Endothelial cell of umbilical vein (primary cell): ENCODE results near the gene SDC4.

Experiments used
- CTCF ChIP-seq, 2 donors: IDR thresholded peaks; 1 replicate in 1 of 2; 2 replicates in 1 of 2; pipeline ENCODE4 v1.5.1; 2011; ENCODE audit warnings: low read length in 2 of 2, mild to moderate bottlenecking in 2 of 2, moderate library complexity in 2 of 2, control low read depth in 1 of 2, inconsistent platforms in 1 of 2, low read depth in 1 of 2; ENCODE audit not compliant: insufficient read depth in 1 of 2; ENCODE audit errors: extremely low read depth in 1 of 2
- EZH2 ChIP-seq: IDR thresholded peaks from 2 replicates; pipeline ENCODE4 v1.6.1; 2012; ENCODE audit warnings: borderline replicate concordance, low read depth, mild to moderate bottlenecking, moderate library complexity, low read length, inconsistent platforms; ENCODE audit not compliant: severe bottlenecking
- FOS ChIP-seq: IDR thresholded peaks from 2 replicates; pipeline ENCODE4 v1.6.1; 2011; ENCODE audit warnings: mild to moderate bottlenecking, low read length, moderate library complexity, borderline replicate concordance; ENCODE audit not compliant: insufficient read depth
- GATA2 ChIP-seq: IDR thresholded peaks from 2 replicates; pipeline ENCODE4 v1.7.0; 2011; ENCODE audit warnings: low read depth, mild to moderate bottlenecking, moderate library complexity, mixed read lengths, low read length; ENCODE audit not compliant: insufficient read length, insufficient read depth
- JUN ChIP-seq: IDR thresholded peaks from 2 replicates; pipeline ENCODE4 v1.6.1; 2011; ENCODE audit warnings: borderline replicate concordance, low read depth; ENCODE audit not compliant: insufficient read length, insufficient read depth
- POLR2A ChIP-seq: IDR thresholded peaks from 2 replicates; pipeline ENCODE4 v1.6.1; 2012; ENCODE audit warnings: low read depth, mild to moderate bottlenecking, control low read depth, low read length
- POLR2AphosphoS5 ChIP-seq: IDR thresholded peaks from 2 replicates; pipeline ENCODE4 v1.6.1; 2012; ENCODE audit warnings: low read depth, mild to moderate bottlenecking, control low read depth, low read length, moderate library complexity; ENCODE audit not compliant: insufficient read depth
- TF ChIP-seq, protein P1 (sequence below): IDR thresholded peaks from 2 replicates; pipeline ENCODE4 v1.6.1; 2011; ENCODE audit not compliant: insufficient read depth, insufficient read length

DNA sequence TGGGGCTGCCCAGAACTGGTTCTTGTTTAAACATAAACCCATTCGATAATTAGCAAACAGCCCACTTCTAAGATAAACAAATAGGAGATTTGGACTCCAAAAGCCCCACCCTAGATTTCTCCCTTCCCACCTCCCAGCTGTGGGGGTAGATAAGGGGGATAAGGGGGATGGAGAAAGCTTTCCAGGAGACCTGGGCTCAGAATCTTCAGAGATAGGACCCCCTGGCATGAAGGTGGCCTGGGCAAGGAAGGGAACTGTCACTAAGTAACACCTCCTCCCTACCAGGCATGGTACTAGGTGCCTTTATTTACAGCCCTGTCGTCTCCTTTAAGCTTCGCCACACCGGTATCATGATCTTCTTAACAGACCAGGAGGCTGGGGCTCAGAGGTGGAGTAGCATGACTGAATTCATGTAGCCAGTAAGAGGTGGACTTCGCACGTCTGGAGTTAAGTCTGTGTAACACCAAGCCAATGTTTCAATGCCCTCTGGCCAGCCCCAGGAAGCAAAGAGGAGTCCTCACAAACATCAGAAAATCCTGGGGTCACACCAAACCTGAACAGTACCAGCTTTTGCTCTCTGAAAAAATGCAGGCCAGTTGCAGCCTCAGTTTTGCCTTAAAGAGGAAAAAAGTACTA lies 4.6 kb downstream of the SDC4 start:
- TF ChIP-seq CTCF (IDR thresholded peaks at IDR 0.05; ENCODE audit: extremely low read depth in 1 of 2, insufficient read depth in 1 of 2, low read depth in 1 of 2, low read length in 2 of 2) = no peak
- no peak for TF ChIP-seq POLR2A
- TF ChIP-seq POLR2AphosphoS5 = no peak
- TF ChIP-seq JUN = no peak
- no peak for TF ChIP-seq EZH2
- TF ChIP-seq FOS = no peak
- no peak for TF ChIP-seq GATA2
- TF ChIP-seq, protein P1, sequence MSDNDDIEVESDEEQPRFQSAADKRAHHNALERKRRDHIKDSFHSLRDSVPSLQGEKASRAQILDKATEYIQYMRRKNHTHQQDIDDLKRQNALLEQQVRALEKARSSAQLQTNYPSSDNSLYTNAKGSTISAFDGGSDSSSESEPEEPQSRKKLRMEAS = no peak
